ENCODE results near the gene SPAG6.

The SPAG6 gene

GRCh38 chr10:22437620-22438588 is 92.6 kb downstream of the SPAG6 start:
- no peak for DNase-seq

GRCh38 chr10:22438711-22439110 is 93.4 kb downstream of the SPAG6 start:
- DNase-seq: no peak

GRCh38 chr10:22442063-22442462 is 96.8 kb downstream of the SPAG6 start:
- no peak for DNase-seq

GRCh38 chr10:22442468-22442867 is 97.2 kb downstream of the SPAG6 start:
- DNase-seq: no peak

GRCh38 chr10:22443175-22443901 is 98.0 kb downstream of the SPAG6 start:
- DNase-seq: no peak

- DNase-seq: peak; percentile 47
Measured at GRCh38 chr10:22444219-22444788, 99.0 kb downstream of the SPAG6 start.

GRCh38 chr10:22445495-22445894 is 100.2 kb downstream of the SPAG6 start:
- no peak for DNase-seq

GRCh38 chr10:22447068-22447467 is 101.8 kb downstream of the SPAG6 start:
- DNase-seq: no peak

GRCh38 chr10:22451346-22451745 is 106.0 kb downstream of the SPAG6 start:
- DNase-seq: no peak

- DNase-seq: no peak
Measured at GRCh38 chr10:22453320-22453719, 108.0 kb downstream of the SPAG6 start.

- peak; percentile 80 for DNase-seq
Measured at GRCh38 chr10:22453948-22454591, 108.8 kb downstream of the SPAG6 start.

GRCh38 chr10:22454634-22455033 is 109.3 kb downstream of the SPAG6 start:
- DNase-seq: no peak

- no peak for DNase-seq
Measured at GRCh38 chr10:22455068-22455857, 110.0 kb downstream of the SPAG6 start.

- no peak for DNase-seq
Measured at GRCh38 chr10:22456486-22456885, 111.2 kb downstream of the SPAG6 start.

- peak; percentile 3 for DNase-seq
Measured at GRCh38 chr10:22458272-22459038, 113.2 kb downstream of the SPAG6 start.

GRCh38 chr10:22459496-22459895 is 114.2 kb downstream of the SPAG6 start:
- DNase-seq: no peak

- no peak for DNase-seq
Measured at GRCh38 chr10:22460101-22460500, 114.8 kb downstream of the SPAG6 start.

GRCh38 chr10:22460531-22461403 is 115.5 kb downstream of the SPAG6 start:
- no peak for DNase-seq

- DNase-seq: no peak
Measured at GRCh38 chr10:22461891-22462290, 116.6 kb downstream of the SPAG6 start.

GRCh38 chr10:22463255-22463654 is 118.0 kb downstream of the SPAG6 start:
- no peak for DNase-seq
